HUDEP-2 (cell line): ENCODE results near the gene INHA.

Experiments used
- DNase-seq, 76 experiments: peaks; one replicate each; lab custom pipeline; 2025; ENCODE audit not compliant: unreplicated experiment in 76 of 76; lab: John Stamatoyannopoulos, UW

The INHA gene

GRCh38 chr2:219557320-219557719 is 14.8 kb upstream of the INHA start:
- no peak for DNase-seq

- no peak for DNase-seq
Measured at GRCh38 chr2:219557791-219558785, 14.0 kb upstream of the INHA start.

- DNase-seq: no peak
Measured at GRCh38 chr2:219559156-219559915, 12.8 kb upstream of the INHA start.

GRCh38 chr2:219560037-219560892 is 11.8 kb upstream of the INHA start:
- DNase-seq: no peak

GRCh38 chr2:219560893-219561178 is 11.3 kb upstream of the INHA start:
- no peak for DNase-seq

GRCh38 chr2:219561179-219562048 is 10.7 kb upstream of the INHA start:
- no peak for DNase-seq

GRCh38 chr2:219562049-219563020 is 9.8 kb upstream of the INHA start:
- DNase-seq: no peak

- no peak for DNase-seq
Measured at GRCh38 chr2:219563271-219563928, 8.7 kb upstream of the INHA start.

- DNase-seq: no peak
Measured at GRCh38 chr2:219565130-219566080, 6.7 kb upstream of the INHA start.

GRCh38 chr2:219566640-219567039 is 5.5 kb upstream of the INHA start:
- DNase-seq: no peak

GRCh38 chr2:219567131-219567530 is 5.0 kb upstream of the INHA start:
- DNase-seq: no peak

GRCh38 chr2:219567791-219568361 is 4.2 kb upstream of the INHA start:
- no peak for DNase-seq

GRCh38 chr2:219569041-219569440 is 3.1 kb upstream of the INHA start:
- no peak for DNase-seq

GRCh38 chr2:219569635-219570034 is 2.5 kb upstream of the INHA start:
- DNase-seq: no peak

- DNase-seq: no peak
Measured at GRCh38 chr2:219570194-219570923, 1.8 kb upstream of the INHA start.

- no peak for DNase-seq
Measured at GRCh38 chr2:219570924-219571310, 1.2 kb upstream of the INHA start.
